Measurements from ENCODE around the gene HTRA1.

The HTRA1 gene

DNA sequence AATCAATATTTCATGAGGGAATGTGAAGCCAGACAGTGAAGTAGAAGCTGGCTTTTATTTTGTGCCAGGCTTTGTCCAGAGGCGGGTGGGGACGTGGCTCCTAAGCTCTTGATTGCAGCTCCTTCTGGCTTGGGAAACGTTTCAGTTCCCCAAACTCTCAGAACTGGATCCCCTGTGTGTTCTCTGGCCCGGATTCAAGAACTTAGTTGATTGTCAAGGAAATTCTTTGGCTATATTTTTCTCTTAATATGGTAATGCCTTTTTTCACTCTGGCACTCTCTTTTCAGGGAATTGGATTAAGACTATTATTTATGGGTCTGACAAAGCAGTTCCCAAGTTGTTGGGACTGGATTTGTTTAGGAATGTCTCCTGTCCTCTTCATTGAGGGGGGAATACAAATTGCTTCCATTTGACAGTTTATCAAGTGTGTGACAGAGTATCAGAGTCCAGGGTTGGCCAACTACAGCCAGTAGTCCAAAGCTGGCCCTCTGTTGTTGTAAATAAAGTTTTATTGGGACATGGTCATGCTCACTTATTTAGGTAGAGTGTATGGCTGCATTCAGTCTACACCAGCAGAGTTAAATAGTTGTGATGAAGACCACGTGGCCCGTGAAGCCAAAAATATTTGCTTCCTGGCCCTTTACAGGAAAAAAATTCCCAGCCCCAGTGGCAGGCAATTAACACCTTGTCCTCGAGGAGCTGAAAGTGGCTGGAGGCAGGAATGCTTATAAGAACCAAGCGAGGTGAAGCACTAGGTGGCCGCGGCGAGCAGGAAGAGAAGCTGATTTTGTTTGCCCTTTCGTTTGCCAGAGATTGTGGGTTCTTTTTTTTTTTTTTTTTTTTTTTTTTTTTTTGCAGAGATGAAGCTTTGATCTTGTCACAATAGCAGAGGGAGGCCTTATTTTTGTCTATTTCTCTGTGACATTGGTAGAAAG lies 34.3 kb downstream of the HTRA1 start:
- no peak for DNase-seq (ENCODE audit: low read depth)

DNA sequence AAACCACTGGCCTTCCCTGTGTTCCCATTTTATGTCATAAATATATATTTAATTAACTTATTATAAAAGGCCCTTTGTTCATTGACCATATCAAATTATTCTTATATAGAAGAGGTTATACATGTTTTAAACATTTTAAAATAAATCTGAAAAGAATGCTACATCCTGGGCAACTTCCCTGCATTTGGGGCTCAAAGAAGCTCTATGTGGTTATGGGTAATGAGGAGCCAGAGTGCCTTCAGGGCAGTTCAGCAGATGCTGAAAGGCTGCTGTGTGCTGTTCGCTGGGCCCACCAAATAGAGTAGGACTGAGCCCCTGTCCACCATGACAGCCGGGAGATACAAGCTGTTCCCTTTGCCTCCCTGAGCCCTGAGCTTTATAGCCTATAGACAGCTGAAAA lies 35.9 kb downstream of the HTRA1 start:
- DNase-seq (ENCODE audit: low read depth), result no peak

DNA sequence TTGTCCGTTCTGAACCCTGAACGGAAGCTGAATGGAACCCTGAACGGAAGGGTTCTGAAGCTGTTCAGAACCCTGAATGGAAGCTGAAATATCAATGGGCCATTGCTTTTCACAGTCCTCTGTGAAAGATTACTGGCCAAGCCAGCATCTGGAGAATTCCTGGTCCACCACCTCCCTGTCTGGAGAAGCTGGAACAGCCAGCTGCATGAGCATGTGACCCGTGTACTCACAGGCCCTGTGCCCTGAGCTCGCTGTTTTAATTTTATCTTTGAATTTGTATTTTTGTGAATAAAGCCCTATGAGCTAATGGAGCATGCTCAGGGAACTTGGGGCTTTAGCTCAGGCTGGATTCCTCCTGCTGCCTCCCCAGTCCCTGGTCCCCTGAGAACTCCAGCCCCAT lies 37.2 kb downstream of the HTRA1 start:
- no peak for DNase-seq (ENCODE audit: low read depth)

DNA sequence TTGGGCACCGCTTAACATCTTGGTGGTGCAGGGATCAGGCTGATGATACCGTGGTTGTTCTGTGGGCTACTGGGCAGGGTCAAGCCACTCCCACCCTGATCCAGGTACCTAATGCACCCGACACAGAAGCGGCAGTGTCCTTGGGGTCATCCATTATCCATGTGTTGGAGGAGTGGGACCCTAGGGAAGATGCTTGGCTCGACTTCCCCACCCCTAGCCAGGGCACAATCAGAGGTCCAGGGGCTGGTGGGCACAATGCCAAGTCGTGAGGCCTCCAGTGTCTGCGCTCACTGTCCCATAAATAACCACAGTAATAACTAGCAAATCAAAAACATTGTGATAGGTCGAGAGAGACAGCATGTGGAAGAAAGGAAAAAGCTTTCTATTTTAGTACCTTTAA lies 37.7 kb downstream of the HTRA1 start:
- no peak for DNase-seq (ENCODE audit: low read depth)

GRCh38 chr10:122499491-122499941 lies 38.2 kb downstream of the HTRA1 start:
- DNase-seq (ENCODE audit: low read depth), result no peak

DNA sequence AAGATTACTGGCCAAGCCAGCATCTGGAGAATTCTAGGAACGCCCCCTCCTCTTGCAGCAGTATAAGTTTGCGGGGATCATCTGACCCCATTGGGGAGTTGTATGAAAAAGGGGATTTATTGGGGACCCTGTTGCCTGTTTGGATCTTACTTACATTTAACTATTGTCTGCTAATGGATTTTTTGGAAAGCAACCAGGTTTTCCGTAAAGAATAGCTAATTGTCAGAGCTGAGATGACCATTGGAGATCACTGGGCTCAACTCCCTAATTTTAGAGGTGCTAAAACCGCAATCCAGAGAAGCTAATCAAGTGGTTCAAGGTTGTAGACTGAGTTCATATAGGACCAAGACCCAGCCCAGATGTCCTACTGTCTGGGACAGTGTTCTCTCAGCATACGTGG lies 38.8 kb downstream of the HTRA1 start:
- no peak for DNase-seq (ENCODE audit: low read depth)

GRCh38 chr10:122500726-122501125 lies 39.4 kb downstream of the HTRA1 start:
- DNase-seq (ENCODE audit: low read depth), result no peak

DNA sequence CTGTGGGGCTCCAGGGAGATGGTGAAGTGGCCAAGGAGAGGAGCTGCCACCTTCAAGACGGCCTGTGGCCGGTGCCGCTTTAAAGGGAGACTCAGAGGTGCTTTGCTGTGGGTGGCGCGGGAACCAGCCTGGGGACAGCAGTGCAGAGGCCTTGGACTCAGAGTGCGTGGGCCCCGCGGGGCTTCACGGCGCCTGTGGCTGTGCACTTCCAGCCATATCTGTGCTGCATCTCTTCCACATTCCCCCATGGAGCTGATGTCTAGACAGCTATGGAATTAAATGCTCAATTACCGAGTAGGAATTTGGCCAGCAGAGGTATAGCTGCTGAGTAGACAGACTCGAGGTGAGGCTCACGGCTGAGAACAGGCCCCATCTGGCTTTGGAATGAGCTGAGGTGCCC lies 41.7 kb downstream of the HTRA1 start:
- DNase-seq (ENCODE audit: low read depth), result no peak

GRCh38 chr10:122503886-122504609 lies 42.7 kb downstream of the HTRA1 start:
- no peak for DNase-seq (ENCODE audit: low read depth)

DNA sequence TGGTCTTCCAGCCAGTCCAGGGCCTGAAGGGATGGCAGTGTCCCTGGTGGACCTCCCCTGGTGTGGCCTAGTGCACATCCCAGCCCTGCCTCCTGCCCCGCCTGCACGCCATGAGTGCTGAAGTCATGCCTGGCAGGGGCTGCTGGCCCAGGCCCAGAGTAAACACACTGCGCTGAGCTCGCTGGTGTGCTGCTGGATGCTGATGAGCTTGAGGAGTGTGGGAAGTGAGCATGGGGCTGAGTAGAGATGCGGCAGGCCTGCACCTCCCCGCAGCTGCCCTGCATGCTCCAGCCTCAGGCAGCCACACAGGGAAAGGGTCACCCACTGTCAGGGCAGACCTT lies 43.2 kb downstream of the HTRA1 start:
- DNase-seq (ENCODE audit: low read depth), result no peak

GRCh38 chr10:122505011-122505410 lies 43.7 kb downstream of the HTRA1 start:
- DNase-seq (ENCODE audit: low read depth), result no peak

GRCh38 chr10:122505885-122506645 lies 44.7 kb downstream of the HTRA1 start:
- DNase-seq (ENCODE audit: low read depth), result no peak

- no peak for DNase-seq (ENCODE audit: low read depth)
Observed at GRCh38 chr10:122507616-122508015, 46.3 kb downstream of the HTRA1 start.

GRCh38 chr10:122508021-122508420 lies 46.7 kb downstream of the HTRA1 start:
- no peak for DNase-seq (ENCODE audit: low read depth)

GRCh38 chr10:122509323-122509722 lies 48.0 kb downstream of the HTRA1 start:
- no peak for DNase-seq (ENCODE audit: low read depth)

GRCh38 chr10:122510326-122510725 lies 49.0 kb downstream of the HTRA1 start:
- DNase-seq (ENCODE audit: low read depth), result no peak

GRCh38 chr10:122510736-122511135 lies 49.4 kb downstream of the HTRA1 start:
- DNase-seq (ENCODE audit: low read depth), result no peak

DNA sequence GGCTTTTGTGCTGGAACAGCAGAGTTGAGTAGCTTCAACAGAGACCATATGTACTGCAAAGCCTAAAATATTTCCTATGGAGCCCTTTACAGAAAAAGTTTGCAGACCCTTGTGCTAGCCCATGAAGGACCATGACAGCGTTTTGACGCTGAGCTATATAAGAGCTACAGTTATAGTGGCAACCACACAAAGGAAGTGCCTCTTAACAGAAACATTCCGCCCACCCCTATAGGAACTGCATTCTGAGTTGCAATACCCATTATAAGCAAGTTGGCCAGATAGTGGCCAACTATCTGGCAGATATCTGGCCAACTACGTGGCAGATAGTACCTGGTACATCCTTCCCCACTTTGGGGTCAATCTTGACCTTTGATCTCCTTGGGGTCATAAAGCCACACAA lies 51.7 kb downstream of the HTRA1 start:
- no peak for DNase-seq (ENCODE audit: low read depth)

DNA sequence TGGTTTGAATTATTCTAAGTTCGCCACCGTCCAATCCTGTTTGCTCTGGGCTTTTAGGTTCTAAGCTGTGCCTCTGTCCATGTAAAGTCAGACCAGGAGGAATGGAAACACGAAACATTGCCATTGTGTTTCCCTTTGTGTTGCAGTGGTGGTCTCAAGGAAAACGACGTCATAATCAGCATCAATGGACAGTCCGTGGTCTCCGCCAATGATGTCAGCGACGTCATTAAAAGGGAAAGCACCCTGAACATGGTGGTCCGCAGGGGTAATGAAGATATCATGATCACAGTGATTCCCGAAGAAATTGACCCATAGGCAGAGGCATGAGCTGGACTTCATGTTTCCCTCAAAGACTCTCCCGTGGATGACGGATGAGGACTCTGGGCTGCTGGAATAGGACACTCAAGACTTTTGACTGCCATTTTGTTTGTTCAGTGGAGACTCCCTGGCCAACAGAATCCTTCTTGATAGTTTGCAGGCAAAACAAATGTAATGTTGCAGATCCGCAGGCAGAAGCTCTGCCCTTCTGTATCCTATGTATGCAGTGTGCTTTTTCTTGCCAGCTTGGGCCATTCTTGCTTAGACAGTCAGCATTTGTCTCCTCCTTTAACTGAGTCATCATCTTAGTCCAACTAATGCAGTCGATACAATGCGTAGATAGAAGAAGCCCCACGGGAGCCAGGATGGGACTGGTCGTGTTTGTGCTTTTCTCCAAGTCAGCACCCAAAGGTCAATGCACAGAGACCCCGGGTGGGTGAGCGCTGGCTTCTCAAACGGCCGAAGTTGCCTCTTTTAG lies 52.9 kb downstream of the HTRA1 start:
- no peak for DNase-seq (ENCODE audit: low read depth)

DNA sequence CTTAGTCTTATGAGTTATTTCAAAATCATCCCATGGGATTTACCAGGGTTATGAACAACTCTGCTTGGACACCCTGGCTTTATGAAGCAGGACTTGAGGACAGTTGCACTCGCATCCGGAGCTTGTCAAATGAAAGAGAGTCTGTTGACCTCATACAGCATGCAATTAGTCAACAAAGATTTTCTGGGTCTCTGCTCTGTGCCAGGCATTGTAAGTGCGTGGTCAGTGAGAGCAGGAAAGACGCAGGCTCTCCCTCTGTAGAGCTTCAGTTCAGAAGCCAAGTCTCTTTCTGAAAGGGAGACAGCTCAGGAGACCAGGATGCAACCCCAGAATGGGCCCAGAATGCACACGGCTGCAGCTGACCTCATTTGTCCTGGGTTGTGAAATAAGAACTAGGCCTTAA lies 53.7 kb downstream of the HTRA1 start:
- DNase-seq (ENCODE audit: low read depth), result no peak

- DNase-seq (ENCODE audit: low read depth), result peak; percentile 36
Observed at GRCh38 chr10:122515588-122516231, 54.4 kb downstream of the HTRA1 start.
